ENCODE results near the gene MAPK8.

MAPK8 gene

DNA sequence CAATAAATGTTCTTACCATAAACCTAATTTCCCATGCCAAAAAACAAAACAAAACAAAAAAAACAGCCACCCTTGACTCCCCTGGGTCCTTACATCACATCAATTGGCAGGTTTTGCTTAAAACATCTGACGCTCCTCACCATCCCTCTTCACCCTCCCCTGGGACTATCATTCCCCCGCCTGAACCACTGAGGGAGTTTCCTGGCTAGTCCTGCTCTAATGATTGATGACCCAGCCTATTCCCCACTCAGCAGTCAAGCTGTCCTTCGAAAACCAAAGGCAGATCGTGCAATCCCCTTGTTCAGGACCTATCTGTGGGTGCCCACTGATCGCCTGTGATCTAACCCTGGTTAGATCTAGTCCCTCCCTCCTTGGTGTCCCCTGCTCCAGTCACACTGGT is 20.8 kb upstream of the MAPK8 start:
- H3K9me3 ChIP-seq (ENCODE audit: control insufficient read depth, insufficient read depth, low read depth, low read length): no peaks in the 10 kb centered on the region
- peak; percentile 98 for TF ChIP-seq ZNF660 (tag by site-specific recombination; IDR thresholded peaks at IDR 0.05)
- TF ChIP-seq ZNF776 (tag by site-specific recombination; IDR thresholded peaks at IDR 0.05; ENCODE audit: borderline replicate concordance): no peak
- no peak overlapping the region for H3K4me3 ChIP-seq (ENCODE audit: low read depth, low read length)
- no peak overlapping the region for H3K27ac ChIP-seq (ENCODE audit: extremely low read depth, low read depth, low read length)
- CTCF ChIA-PET: no interaction called here
- H3K36me3 ChIP-seq (ENCODE audit: control insufficient read depth in 2 of 2, insufficient read depth in 1 of 2, low read length in 2 of 2): no peaks in the 10 kb centered on the region
- no peaks in the 10 kb centered on the region for H3K4me1 ChIP-seq (ENCODE audit: control insufficient read depth, insufficient read depth, low read length)
- POLR2A ChIA-PET: no interaction called here

DNA sequence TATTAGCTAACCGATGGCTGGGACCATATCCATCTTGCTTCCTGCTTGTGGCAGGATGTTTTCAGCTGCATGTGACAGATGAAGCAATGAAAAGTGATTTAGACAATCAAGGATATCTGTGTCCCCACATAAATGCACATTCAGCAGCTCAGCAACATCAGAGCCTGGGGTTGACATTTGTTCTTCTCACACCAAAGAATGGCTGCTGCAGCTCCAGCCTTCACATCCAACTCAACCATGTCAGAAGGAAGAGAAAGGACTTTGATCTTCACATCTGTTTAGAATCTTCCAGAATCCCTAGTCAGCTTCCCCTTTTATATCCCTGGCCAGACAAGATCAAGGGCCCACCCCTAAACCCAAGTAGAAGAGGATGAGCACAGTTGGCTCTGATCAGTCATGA is 20.1 kb upstream of the MAPK8 start:
- Histone ChIP-seq H3K4me3 (ENCODE audit: low read depth, low read length) (no peak overlapping the region), H3K36me3 (ENCODE audit: control insufficient read depth in 2 of 2, insufficient read depth in 1 of 2, low read length in 2 of 2) (no peaks in the 10 kb centered on the region), H3K27ac (ENCODE audit: extremely low read depth, low read depth, low read length) (no peak overlapping the region), H3K4me1 (ENCODE audit: control insufficient read depth, insufficient read depth, low read length) (no peaks in the 10 kb centered on the region), H3K9me3 (ENCODE audit: control insufficient read depth, insufficient read depth, low read depth, low read length) (no peaks in the 10 kb centered on the region)
- ChIA-PET CTCF (no interaction called here), POLR2A (no interaction called here)
- no peak for TF ChIP-seq ZNF133 (tag by site-specific recombination; IDR thresholded peaks at IDR 0.05)
- TF ChIP-seq, protein P1, sequence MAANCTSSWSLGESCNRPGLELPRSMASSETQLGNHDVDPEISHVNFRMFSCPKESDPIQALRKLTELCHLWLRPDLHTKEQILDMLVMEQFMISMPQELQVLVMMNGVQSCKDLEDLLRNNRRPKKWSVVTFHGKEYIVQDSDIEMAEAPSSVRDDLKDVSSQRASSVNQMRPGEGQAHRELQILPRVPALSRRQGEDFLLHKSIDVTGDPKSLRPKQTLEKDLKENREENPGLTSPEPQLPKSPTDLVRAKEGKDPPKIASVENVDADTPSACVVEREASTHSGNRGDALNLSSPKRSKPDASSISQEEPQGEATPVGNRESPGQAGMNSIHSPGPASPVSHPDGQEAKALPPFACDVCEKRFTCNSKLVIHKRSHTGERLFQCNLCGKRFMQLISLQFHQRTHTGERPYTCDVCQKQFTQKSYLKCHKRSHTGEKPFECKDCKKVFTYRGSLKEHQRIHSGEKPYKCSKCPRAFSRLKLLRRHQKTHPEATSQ (tag by site-specific recombination; IDR thresholded peaks at IDR 0.05): no peak
- TF ChIP-seq ZNF155 (tag by site-specific recombination; IDR thresholded peaks at IDR 0.05): no peak
- no peak for TF ChIP-seq ZNF777 (tag by site-specific recombination; IDR thresholded peaks at IDR 0.05; ENCODE audit: borderline replicate concordance)
- no peak for TF ChIP-seq ZNF830 (tag by site-specific recombination; IDR thresholded peaks at IDR 0.05; ENCODE audit: low read depth)
- no peak for TF ChIP-seq ZNF223 (tag by site-specific recombination; IDR thresholded peaks at IDR 0.05)
- no peak for TF ChIP-seq ZNF596 (tag by site-specific recombination; IDR thresholded peaks at IDR 0.05)
- no peak for TF ChIP-seq ZNF501 (tag by site-specific recombination; IDR thresholded peaks at IDR 0.05)
- no peak for TF ChIP-seq ZNF426 (tag by site-specific recombination; IDR thresholded peaks at IDR 0.05)

DNA sequence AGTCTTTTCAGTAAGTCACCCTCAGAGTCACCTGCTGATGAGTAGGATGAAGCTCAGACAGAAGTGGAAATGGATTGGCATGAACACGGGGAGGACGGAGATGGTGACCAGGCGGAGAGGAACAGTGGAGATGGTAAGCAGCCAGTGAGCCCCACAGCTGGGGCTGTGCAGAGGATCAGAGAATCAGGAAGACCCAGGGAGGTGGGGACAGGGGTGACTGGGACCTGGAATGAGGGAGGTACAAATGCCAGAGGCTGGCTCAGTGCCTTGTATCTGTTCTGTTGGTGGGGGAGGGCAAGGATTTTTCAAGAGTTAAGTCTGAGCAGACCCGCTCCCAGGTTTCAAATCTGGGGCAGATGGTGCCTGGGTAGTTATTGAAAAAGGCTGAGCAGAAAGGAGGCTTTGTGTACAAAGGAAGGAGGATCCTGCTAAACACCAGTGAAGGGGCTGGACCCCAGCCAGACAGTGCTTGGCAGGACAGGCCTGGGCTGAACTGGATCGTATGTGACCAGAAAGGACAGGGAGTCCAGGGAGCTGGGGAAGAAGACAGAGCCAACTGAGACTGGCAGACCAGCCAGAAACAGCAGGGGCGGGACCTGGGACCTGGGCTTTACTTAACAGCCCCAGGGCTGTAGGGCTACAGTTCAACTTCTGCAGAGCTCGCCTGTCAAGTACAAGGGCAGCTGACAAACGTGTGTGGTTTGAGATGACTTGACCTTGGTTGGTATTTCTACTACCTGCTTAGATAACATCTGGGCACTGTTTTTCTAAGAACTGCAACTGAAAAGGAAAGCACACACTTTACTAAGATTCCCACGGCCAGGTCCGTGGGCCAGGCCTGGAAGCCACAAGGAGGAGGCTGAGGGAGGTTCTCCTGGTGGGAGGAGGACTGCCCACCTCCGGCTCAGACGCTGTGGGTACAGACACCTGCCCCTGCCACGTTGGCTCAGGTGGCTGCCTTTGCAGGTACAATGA is 18.8 kb upstream of the MAPK8 start:
- no peak overlapping the region for H3K27ac ChIP-seq (ENCODE audit: extremely low read depth, low read depth, low read length)
- ChIA-PET CTCF (interaction anchor here (0.6 to 1.7 kb wide), 3 partner anchors 10 to 72 kb away, joined by 3 to 5 read pairs (median 3); no protein-coding TSS in a partner anchor), POLR2A (no interaction called here)
- no peaks in the 10 kb centered on the region for H3K9me3 ChIP-seq (ENCODE audit: control insufficient read depth, insufficient read depth, low read depth, low read length)
- no peaks in the 10 kb centered on the region for H3K36me3 ChIP-seq (ENCODE audit: control insufficient read depth in 2 of 2, insufficient read depth in 1 of 2, low read length in 2 of 2)
- H3K4me1 ChIP-seq (ENCODE audit: control insufficient read depth, insufficient read depth, low read length): no peaks in the 10 kb centered on the region
- TF ChIP-seq GLI4 (tag by site-specific recombination; IDR thresholded peaks at IDR 0.05) (no peak), EGR2 (tag by site-specific recombination; IDR thresholded peaks at IDR 0.05; ENCODE audit: low read depth) (peak; percentile 73), ZFHX2 (tag by site-specific recombination; conservative IDR thresholded peaks at IDR 0.05) (peak; percentile 48)
- no peak overlapping the region for H3K4me3 ChIP-seq (ENCODE audit: low read depth, low read length)

DNA sequence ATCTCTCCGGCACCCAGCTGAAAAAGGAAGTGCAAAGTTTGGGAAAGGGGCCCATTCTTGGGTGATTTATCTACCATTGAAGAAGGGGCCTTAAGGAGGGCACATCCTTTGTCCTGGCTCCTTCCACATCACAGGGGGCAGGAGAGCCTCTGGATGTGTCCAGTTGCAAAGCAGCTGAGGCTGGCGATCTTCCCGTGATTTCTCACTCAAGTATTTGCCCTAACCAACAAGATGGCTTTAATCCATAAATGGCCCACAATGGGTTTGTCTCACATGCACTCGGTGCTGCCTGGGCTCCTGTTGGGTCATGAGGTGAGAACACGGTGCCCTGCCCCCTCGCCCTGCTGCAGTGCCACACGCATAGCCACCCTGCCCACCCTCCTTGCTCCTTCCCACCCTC is 17.8 kb upstream of the MAPK8 start:
- Histone ChIP-seq H3K36me3 (ENCODE audit: control insufficient read depth in 2 of 2, insufficient read depth in 1 of 2, low read length in 2 of 2) (no peaks in the 10 kb centered on the region), H3K27ac (ENCODE audit: extremely low read depth, low read depth, low read length) (no peak overlapping the region), H3K4me3 (ENCODE audit: low read depth, low read length) (no peak overlapping the region), H3K9me3 (ENCODE audit: control insufficient read depth, insufficient read depth, low read depth, low read length) (no peaks in the 10 kb centered on the region), H3K4me1 (ENCODE audit: control insufficient read depth, insufficient read depth, low read length) (no peaks in the 10 kb centered on the region)
- ChIA-PET POLR2A (no interaction called here), CTCF (interaction anchor here (0.6 to 1.7 kb wide), 5 partner anchors 9 to 111 kb away, joined by 3 to 5 read pairs (median 3); no protein-coding TSS in a partner anchor)
- TF ChIP-seq ZNF670 (tag by site-specific recombination; IDR thresholded peaks at IDR 0.05; ENCODE audit: low read depth) (no peak), ZNF660 (tag by site-specific recombination; IDR thresholded peaks at IDR 0.05) (no peak), ZNF585B (tag by site-specific recombination; IDR thresholded peaks at IDR 0.05) (no peak), OVOL3 (tag by site-specific recombination; IDR thresholded peaks at IDR 0.05) (no peak), ZNF426 (tag by site-specific recombination; IDR thresholded peaks at IDR 0.05) (no peak), ZNF473 (tag by site-specific recombination; IDR thresholded peaks at IDR 0.05) (no peak), ZNF529 (tag by site-specific recombination; IDR thresholded peaks at IDR 0.05; ENCODE audit: insufficient replicate concordance) (no peak)
- TF ChIP-seq, protein P2, sequence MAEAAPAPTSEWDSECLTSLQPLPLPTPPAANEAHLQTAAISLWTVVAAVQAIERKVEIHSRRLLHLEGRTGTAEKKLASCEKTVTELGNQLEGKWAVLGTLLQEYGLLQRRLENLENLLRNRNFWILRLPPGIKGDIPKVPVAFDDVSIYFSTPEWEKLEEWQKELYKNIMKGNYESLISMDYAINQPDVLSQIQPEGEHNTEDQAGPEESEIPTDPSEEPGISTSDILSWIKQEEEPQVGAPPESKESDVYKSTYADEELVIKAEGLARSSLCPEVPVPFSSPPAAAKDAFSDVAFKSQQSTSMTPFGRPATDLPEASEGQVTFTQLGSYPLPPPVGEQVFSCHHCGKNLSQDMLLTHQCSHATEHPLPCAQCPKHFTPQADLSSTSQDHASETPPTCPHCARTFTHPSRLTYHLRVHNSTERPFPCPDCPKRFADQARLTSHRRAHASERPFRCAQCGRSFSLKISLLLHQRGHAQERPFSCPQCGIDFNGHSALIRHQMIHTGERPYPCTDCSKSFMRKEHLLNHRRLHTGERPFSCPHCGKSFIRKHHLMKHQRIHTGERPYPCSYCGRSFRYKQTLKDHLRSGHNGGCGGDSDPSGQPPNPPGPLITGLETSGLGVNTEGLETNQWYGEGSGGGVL (tag by site-specific recombination; IDR thresholded peaks at IDR 0.05): no peak
- TF ChIP-seq, protein P3, sequence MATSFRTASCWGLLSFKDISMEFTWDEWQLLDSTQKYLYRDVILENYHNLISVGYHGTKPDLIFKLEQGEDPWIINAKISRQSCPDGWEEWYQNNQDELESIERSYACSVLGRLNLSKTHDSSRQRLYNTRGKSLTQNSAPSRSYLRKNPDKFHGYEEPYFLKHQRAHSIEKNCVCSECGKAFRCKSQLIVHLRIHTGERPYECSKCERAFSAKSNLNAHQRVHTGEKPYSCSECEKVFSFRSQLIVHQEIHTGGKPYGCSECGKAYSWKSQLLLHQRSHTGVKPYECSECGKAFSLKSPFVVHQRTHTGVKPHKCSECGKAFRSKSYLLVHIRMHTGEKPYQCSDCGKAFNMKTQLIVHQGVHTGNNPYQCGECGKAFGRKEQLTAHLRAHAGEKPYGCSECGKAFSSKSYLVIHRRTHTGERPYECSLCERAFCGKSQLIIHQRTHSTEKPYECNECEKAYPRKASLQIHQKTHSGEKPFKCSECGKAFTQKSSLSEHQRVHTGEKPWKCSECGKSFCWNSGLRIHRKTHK (tag by site-specific recombination; IDR thresholded peaks at IDR 0.05): no peak

Measured in HEK293 (cell line).